Neural crest cell (in vitro differentiated cells): ENCODE results near the gene FKBP15. TPM values are rescaled to one million over a fixed set of nuclear protein-coding genes. Genes with fewer than 3 reads are reported as not detected.

Source experiments
- DNase-seq: peaks from one replicate; pipeline ENCODE4 v3.0.0; 2021; ENCODE audit warnings: low read depth, mixed read lengths, low spot score
- H3K27ac Mint-ChIP-seq: one replicate; pipeline ENCODE4 v1.8.0; 2021; ENCODE audit warnings: mild to moderate bottlenecking, mixed read lengths; ENCODE audit not compliant: unreplicated experiment
- H3K27me3 Mint-ChIP-seq: 2 replicates; pipeline ENCODE4 v1.8.0; 2021; ENCODE audit warnings: low read depth, mild to moderate bottlenecking, mixed read lengths
- H3K36me3 Mint-ChIP-seq: 2 replicates; pipeline ENCODE4 v1.8.0; 2021; ENCODE audit warnings: low read depth, mild to moderate bottlenecking, mixed read lengths
- H3K4me1 Mint-ChIP-seq: 2 replicates; pipeline ENCODE4 v1.8.0; 2021; ENCODE audit warnings: mixed read lengths
- H3K4me3 Mint-ChIP-seq: one replicate; pipeline ENCODE4 v1.8.0; 2021; ENCODE audit warnings: mild to moderate bottlenecking, mixed read lengths
- H3K9me3 Mint-ChIP-seq: 2 replicates; pipeline ENCODE4 v1.8.0; 2021; ENCODE audit warnings: mixed read lengths
- total RNA-seq: library from RNA; stranded (reverse); gene quantifications from 2 replicates; pipeline ENCODE4 v1.2.1, GENCODE V29; 2021
- TF ChIP-seq, protein P1 (sequence below): fragments of 200-600 bp; sonication (generic); conservative IDR thresholded peaks from 2 replicates; pipeline ENCODE4 v1.5.0; 2021; ENCODE audit warnings: antibody characterized with exemption, mild to moderate bottlenecking

The FKBP15 gene
- total RNA-seq, 1 donor from 2014 or later: 19.9 TPM

- H3K27me3 Mint-ChIP-seq: no peaks in the 10 kb centered on the region
- peaks cover 14% of the 10 kb centered on the region for H3K4me1 Mint-ChIP-seq
- no peak for DNase-seq
- no peak overlapping the region for H3K4me3 Mint-ChIP-seq
- TF ChIP-seq, protein P1, sequence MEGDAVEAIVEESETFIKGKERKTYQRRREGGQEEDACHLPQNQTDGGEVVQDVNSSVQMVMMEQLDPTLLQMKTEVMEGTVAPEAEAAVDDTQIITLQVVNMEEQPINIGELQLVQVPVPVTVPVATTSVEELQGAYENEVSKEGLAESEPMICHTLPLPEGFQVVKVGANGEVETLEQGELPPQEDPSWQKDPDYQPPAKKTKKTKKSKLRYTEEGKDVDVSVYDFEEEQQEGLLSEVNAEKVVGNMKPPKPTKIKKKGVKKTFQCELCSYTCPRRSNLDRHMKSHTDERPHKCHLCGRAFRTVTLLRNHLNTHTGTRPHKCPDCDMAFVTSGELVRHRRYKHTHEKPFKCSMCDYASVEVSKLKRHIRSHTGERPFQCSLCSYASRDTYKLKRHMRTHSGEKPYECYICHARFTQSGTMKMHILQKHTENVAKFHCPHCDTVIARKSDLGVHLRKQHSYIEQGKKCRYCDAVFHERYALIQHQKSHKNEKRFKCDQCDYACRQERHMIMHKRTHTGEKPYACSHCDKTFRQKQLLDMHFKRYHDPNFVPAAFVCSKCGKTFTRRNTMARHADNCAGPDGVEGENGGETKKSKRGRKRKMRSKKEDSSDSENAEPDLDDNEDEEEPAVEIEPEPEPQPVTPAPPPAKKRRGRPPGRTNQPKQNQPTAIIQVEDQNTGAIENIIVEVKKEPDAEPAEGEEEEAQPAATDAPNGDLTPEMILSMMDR: no peak
- no peak overlapping the region for H3K27ac Mint-ChIP-seq
- no peaks in the 10 kb centered on the region for H3K9me3 Mint-ChIP-seq
- peaks cover 8% of the 10 kb centered on the region for H3K36me3 Mint-ChIP-seq
Measured at GRCh38 chr9:113163001-113163400, 58.1 kb downstream of the FKBP15 start.

- no peak overlapping the region for H3K27ac Mint-ChIP-seq
- H3K4me3 Mint-ChIP-seq: no peak overlapping the region
- DNase-seq: no peak
- H3K9me3 Mint-ChIP-seq: no peaks in the 10 kb centered on the region
- H3K27me3 Mint-ChIP-seq: no peaks in the 10 kb centered on the region
- peaks cover 14% of the 10 kb centered on the region for H3K4me1 Mint-ChIP-seq
- TF ChIP-seq, protein P1: no peak
- H3K36me3 Mint-ChIP-seq: peaks cover 5% of the 10 kb centered on the region
Measured at GRCh38 chr9:113160571-113160970, 60.5 kb downstream of the FKBP15 start.

- Mint-ChIP-seq H3K9me3 (no peaks in the 10 kb centered on the region), H3K27ac (peak overlapping the region; percentile 37), H3K36me3 (peaks cover 5% of the 10 kb centered on the region), H3K4me3 (no peak overlapping the region), H3K4me1 (peaks cover 14% of the 10 kb centered on the region), H3K27me3 (no peaks in the 10 kb centered on the region)
- DNase-seq: no peak
- TF ChIP-seq, protein P1: no peak
Measured at GRCh38 chr9:113158446-113158845, 62.6 kb downstream of the FKBP15 start.

DNA sequence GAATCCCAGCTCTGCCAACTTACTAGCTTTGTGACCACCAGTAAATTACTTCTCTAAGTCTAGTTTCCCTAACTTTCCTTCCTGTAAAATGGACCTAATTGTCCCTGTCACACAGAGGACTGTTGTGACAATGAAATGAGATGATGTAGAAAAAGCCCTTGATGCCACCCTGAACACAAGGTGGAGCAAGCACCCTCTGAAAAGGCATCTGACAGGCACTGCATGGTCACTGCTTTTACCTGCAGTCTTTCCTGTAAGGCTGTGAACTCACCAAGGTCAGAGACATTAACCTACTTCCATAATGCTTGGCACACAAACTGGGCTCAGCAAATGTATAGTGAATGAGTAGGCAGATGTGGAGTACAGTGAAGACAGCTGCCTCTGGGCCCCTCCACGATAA, 64.2 kb downstream of the FKBP15 start:
- Mint-ChIP-seq H3K27me3 (peaks cover 4% of the 10 kb centered on the region), H3K36me3 (peaks cover 5% of the 10 kb centered on the region), H3K27ac (no peak overlapping the region), H3K9me3 (no peaks in the 10 kb centered on the region), H3K4me1 (peaks cover 12% of the 10 kb centered on the region), H3K4me3 (no peak overlapping the region)
- TF ChIP-seq, protein P1: no peak
- no peak for DNase-seq

- Mint-ChIP-seq H3K9me3 (no peaks in the 10 kb centered on the region), H3K4me1 (peaks cover 14% of the 10 kb centered on the region), H3K27me3 (peaks cover 7% of the 10 kb centered on the region), H3K36me3 (peaks cover 5% of the 10 kb centered on the region), H3K4me3 (peak overlapping the region; percentile 8), H3K27ac (peak overlapping the region; percentile 70)
- DNase-seq: no peak
- TF ChIP-seq, protein P1: no peak
Measured at GRCh38 chr9:113155911-113156588, 65.0 kb downstream of the FKBP15 start.
